GM23248 (cell line): ENCODE measurements around the gene PACC1. TPM values are rescaled to one million over a fixed set of nuclear protein-coding genes. Genes with fewer than 3 reads are reported as not detected.

ENCODE experiments used
- DNase-seq: peaks from one replicate; pipeline ENCODE4 v3.0.0-alpha.2; 2015
- H2AFZ ChIP-seq: fragments of 200-600 bp; sonication (generic); 2 replicates; pipeline ENCODE4 v1.6.1; 2016; ENCODE audit warnings: antibody characterized with exemption
- H3F3A ChIP-seq: fragments of 200-600 bp; sonication (generic); 2 replicates; pipeline ENCODE4 v1.6.1; 2016; ENCODE audit warnings: mild to moderate bottlenecking, antibody characterized with exemption, mixed run types; ENCODE audit not compliant: insufficient read depth
- H3K27ac ChIP-seq: fragments of 200-600 bp; sonication (generic); 2 replicates; pipeline ENCODE4 v1.5.1; 2016; ENCODE audit warnings: mild to moderate bottlenecking
- H3K27me3 ChIP-seq: fragments of 200-600 bp; sonication (generic); replicated peaks from 2 replicates; pipeline ENCODE4 v1.6.1; 2016; ENCODE audit warnings: mild to moderate bottlenecking; ENCODE audit not compliant: insufficient read depth
- H3K36me3 ChIP-seq: fragments of 200-600 bp; sonication (generic); 2 replicates; pipeline ENCODE4 v1.6.1; 2016; ENCODE audit warnings: low read depth, mild to moderate bottlenecking
- H3K4me1 ChIP-seq: fragments of 200-600 bp; sonication (generic); 2 replicates; pipeline ENCODE4 v1.6.1; 2016; ENCODE audit warnings: mild to moderate bottlenecking; ENCODE audit not compliant: insufficient read depth
- H3K4me2 ChIP-seq: fragments of 200-600 bp; sonication (generic); one replicate; pipeline ENCODE4 v1.6.1; 2016; ENCODE audit warnings: mild to moderate bottlenecking; ENCODE audit not compliant: unreplicated experiment
- H3K4me3 ChIP-seq: fragments of 200-600 bp; sonication (generic); 2 replicates; pipeline ENCODE4 v1.5.1; 2016; ENCODE audit warnings: mild to moderate bottlenecking
- H3K79me2 ChIP-seq: fragments of 200-600 bp; sonication (generic); 2 replicates; pipeline ENCODE4 v1.6.1; 2016; ENCODE audit warnings: mild to moderate bottlenecking; ENCODE audit not compliant: insufficient read depth
- H3K9ac ChIP-seq: fragments of 200-600 bp; sonication (generic); 2 replicates; pipeline ENCODE4 v1.6.1; 2016; ENCODE audit warnings: mild to moderate bottlenecking
- H3K9me2 ChIP-seq: fragments of 200-600 bp; sonication (generic); 2 replicates; pipeline ENCODE4 v1.6.1; 2016; ENCODE audit warnings: mixed run types, mild to moderate bottlenecking, moderate library complexity; ENCODE audit not compliant: insufficient read depth
- H3K9me3 ChIP-seq: fragments of 200-600 bp; sonication (generic); one replicate; pipeline ENCODE4 v1.6.1; 2017; ENCODE audit warnings: low read depth
- H4K20me1 ChIP-seq: fragments of 200-600 bp; sonication (generic); 2 replicates; pipeline ENCODE4 v1.6.0; 2016; ENCODE audit not compliant: insufficient read depth
- EZH2 ChIP-seq: fragments of 200-600 bp; sonication (generic); IDR thresholded peaks from 2 replicates; pipeline ENCODE4 v1.6.1; 2018; ENCODE audit warnings: antibody characterized with exemption, mild to moderate bottlenecking; ENCODE audit not compliant: insufficient read depth, poor library complexity, severe bottlenecking
- EZH2phosphoT487 ChIP-seq: fragments of 200-600 bp; sonication (generic); IDR thresholded peaks from 2 replicates; pipeline ENCODE4 v1.6.1; 2018; ENCODE audit warnings: antibody characterized with exemption, moderate library complexity, mild to moderate bottlenecking, low read depth; ENCODE audit not compliant: insufficient read depth
- WGBS, 2 experiments: methylation state at CpG; one replicate each; pipeline ENCODE4 v1.1.6; 2015 to 2017; ENCODE audit warnings: low lambda C conversion rate in 2 of 2, low coverage in 1 of 2; ENCODE audit errors: missing lambda C conversion rate in 2 of 2; 5-methylcytosine and 5-hydroxymethylcytosine counted together
- in situ Hi-C: fragments of 300-500 bp; cut with MboI; formaldehyde crosslinking; loops from 2 replicates; pipeline ENCODE4 v1.15.0; 2020
- polyA plus RNA-seq: library from polyadenylated mRNA; unstranded; fragments of >200 nt; fragmentation: Nextera tagmentation; extraction: Ambion mirVana; gene quantifications from 2 replicates; pipeline ENCODE4 v1.2.1, GENCODE V29; 2016
- total RNA-seq: library from RNA; depleted of rRNA; stranded (reverse); fragments of >200 nt; shearing (Covaris generic); gene quantifications from 2 replicates; pipeline ENCODE4 v1.2.3, GENCODE V29; 2014

The PACC1 gene
- total and polyA plus RNA-seq, 2 experiments from 2014 or later = 5.4 to 6.9 TPM

DNA sequence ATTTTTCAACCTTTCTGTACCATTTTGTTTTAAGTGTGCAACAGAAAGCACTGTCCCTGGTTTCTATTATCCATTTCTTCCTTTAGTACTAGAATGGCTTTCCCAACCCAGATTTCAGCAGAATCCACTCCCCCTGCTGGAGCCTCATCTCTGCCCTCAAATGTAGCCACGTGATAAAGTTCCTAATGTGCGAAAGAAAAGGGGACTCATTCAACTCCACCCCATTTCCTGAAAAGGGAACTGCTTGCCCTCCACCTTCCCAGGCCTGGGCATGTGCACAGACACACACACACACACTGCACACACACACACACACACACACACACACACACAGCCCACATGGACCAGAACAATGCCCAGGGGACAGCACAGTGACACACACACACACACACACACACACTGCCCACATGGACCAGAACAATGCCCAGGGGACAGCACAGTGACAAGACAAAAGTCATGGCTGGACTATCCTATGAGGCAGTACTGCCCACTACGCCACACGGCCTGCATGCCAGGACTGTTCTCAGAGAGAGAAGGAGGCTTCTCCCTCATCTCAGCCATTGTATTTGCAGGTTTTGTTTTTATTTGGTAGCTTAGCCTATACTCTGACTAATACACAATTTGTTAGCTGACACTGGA, 33.2 kb downstream of the PACC1 start:
- Histone ChIP-seq H3K27ac (no peak overlapping the region), H3K9me3 (no peaks in the 10 kb centered on the region), H3K9me2 (no peaks in the 10 kb centered on the region), H3K4me2 (no peak overlapping the region), H3K79me2 (no peaks in the 10 kb centered on the region), H3F3A (no peaks in the 10 kb centered on the region), H3K27me3 (no peaks in the 10 kb centered on the region), H2AFZ (no peak overlapping the region), H3K36me3 (no peaks in the 10 kb centered on the region), H3K9ac (no peak overlapping the region), H3K4me1 (no peaks in the 10 kb centered on the region), H3K4me3 (no peak overlapping the region), H4K20me1 (no peaks in the 10 kb centered on the region)
- no peak for DNase-seq
- 83 to 84% methylated on average over 4 of the region's 4 CpGs for WGBS, 2 experiments
- TF ChIP-seq EZH2 = no peak
- no peak for TF ChIP-seq EZH2phosphoT487
- in situ Hi-C loops = no loop called here

DNA sequence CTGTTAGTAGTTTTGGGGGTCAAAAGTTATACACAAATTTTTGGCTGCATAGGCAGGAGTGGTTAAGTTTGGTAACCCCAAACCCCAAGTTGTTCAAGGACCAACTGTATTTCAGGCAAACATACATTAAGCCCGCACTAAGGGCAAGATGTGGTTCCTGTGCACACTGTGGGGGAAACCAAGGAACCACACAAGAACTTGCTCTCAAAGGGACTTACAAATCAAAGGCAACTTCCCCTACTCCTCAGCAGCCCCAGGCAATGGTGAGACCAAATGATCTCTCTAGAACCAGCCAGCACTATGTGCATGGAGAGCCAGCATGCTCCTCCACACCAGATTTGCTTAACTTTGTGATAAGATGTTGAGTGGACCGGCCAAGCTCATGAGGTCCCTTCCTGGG, 35.3 kb downstream of the PACC1 start:
- H3K27ac ChIP-seq = no peak overlapping the region
- TF ChIP-seq EZH2phosphoT487 (no peak), EZH2 (no peak)
- no peaks in the 10 kb centered on the region; the same call in 1 of the 2 replicates for H3K36me3 ChIP-seq
- H3K4me2 ChIP-seq = no peak overlapping the region
- in situ Hi-C loops = no loop called here
- H3F3A ChIP-seq = no peaks in the 10 kb centered on the region
- no peak overlapping the region for H3K9ac ChIP-seq
- H3K27me3 ChIP-seq = no peaks in the 10 kb centered on the region
- H2AFZ ChIP-seq = no peak overlapping the region
- H3K9me3 ChIP-seq = no peaks in the 10 kb centered on the region
- no peak overlapping the region for H3K4me3 ChIP-seq
- no peaks in the 10 kb centered on the region for H3K79me2 ChIP-seq
- no peak for DNase-seq
- H3K9me2 ChIP-seq = no peaks in the 10 kb centered on the region
- WGBS, 2 experiments = 94 to 100% methylated on average over 2 of the region's 2 CpGs
- no peaks in the 10 kb centered on the region for H4K20me1 ChIP-seq
- no peaks in the 10 kb centered on the region for H3K4me1 ChIP-seq

DNA sequence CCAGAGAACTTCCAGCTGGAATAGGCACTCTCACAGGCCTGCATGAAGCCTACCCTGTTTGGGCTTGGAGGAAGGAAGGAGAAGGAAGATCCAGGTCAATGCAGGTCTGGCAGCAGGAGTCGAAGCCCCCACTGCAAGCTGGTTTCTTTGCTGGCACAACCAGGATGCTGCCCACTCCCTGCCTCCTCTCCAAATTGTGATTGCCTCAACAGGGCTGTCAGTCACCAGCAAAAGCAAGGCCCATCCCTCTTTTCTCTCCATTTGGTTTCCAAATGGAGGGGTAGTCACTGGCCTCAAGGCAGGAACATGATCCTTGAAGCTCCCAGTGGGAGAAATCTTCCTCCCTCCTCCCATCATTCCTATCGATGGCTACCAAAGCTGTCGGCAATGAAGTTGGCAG, 37.0 kb downstream of the PACC1 start:
- no peak overlapping the region for H3K27ac ChIP-seq
- 85 to 89% methylated on average over 3 of the region's 3 CpGs for WGBS, 2 experiments
- H3K27me3 ChIP-seq = no peaks in the 10 kb centered on the region
- no peak overlapping the region for H2AFZ ChIP-seq
- H3K4me2 ChIP-seq = no peak overlapping the region
- no peaks in the 10 kb centered on the region for H3K4me1 ChIP-seq
- H3K9me2 ChIP-seq = no peaks in the 10 kb centered on the region
- H3K4me3 ChIP-seq = no peak overlapping the region
- H3K9ac ChIP-seq = no peak overlapping the region
- in situ Hi-C loops = no loop called here
- no peaks in the 10 kb centered on the region for H4K20me1 ChIP-seq
- H3F3A ChIP-seq = no peaks in the 10 kb centered on the region
- DNase-seq = no peak
- no peaks in the 10 kb centered on the region for H3K9me3 ChIP-seq
- H3K79me2 ChIP-seq = no peaks in the 10 kb centered on the region
- H3K36me3 ChIP-seq = no peaks in the 10 kb centered on the region; the same call in 1 of the 2 replicates
- no peak for TF ChIP-seq EZH2phosphoT487
- TF ChIP-seq EZH2 = no peak

DNA sequence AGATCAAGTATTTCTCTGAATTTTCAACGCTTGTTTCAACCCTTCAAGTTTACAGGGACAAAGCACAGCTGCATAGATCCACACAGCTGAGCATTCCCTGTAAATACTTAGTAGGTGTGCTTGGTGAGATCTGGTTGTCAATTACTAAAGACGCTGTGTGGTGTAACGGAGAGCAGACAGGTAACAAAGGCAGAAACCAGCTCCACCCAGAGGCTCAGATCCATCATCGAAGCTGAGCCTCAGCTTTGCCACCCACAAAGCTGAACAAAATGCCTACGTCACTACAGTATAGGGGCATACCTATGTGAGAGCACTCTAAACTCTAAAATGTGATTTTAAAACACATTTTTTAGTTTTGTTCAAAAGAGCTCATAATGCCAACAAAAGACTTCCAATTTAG, 38.7 kb downstream of the PACC1 start:
- H3K4me3 ChIP-seq = no peak overlapping the region
- H3K4me1 ChIP-seq = no peaks in the 10 kb centered on the region
- no peak overlapping the region for H3K4me2 ChIP-seq
- H3K79me2 ChIP-seq = no peaks in the 10 kb centered on the region
- H2AFZ ChIP-seq = no peak overlapping the region
- in situ Hi-C loops = no loop called here
- no peak overlapping the region for H3K27ac ChIP-seq
- no peak overlapping the region for H3K9ac ChIP-seq
- H3F3A ChIP-seq = no peaks in the 10 kb centered on the region
- TF ChIP-seq EZH2phosphoT487 (no peak), EZH2 (no peak)
- no peaks in the 10 kb centered on the region; the same call in 1 of the 2 replicates for H3K36me3 ChIP-seq
- no peaks in the 10 kb centered on the region for H3K27me3 ChIP-seq
- H3K9me3 ChIP-seq = no peaks in the 10 kb centered on the region
- H4K20me1 ChIP-seq = no peaks in the 10 kb centered on the region
- no peaks in the 10 kb centered on the region for H3K9me2 ChIP-seq
- 85 to 89% methylated on average over 5 of the region's 5 CpGs for WGBS, 2 experiments
- DNase-seq = no peak
